Measurements from ENCODE around the gene PRR16. TPM values are rescaled to one million over a fixed set of nuclear protein-coding genes. Genes with fewer than 3 reads are reported as not detected.

PRR16 gene
- total and polyA plus RNA-seq, 7 donors = 1.6 to 5.9 (median 5.7) TPM

GRCh38 chr5:120604884-120605283 lies 140.8 kb downstream of the PRR16 start:
- Histone ChIP-seq H3K27me3 (no peaks in the 10 kb centered on the region), H3K27ac (no peak overlapping the region), H3K9me3 (peaks cover 0 to 2% (median 0%) of the 10 kb centered on the region in 4 donors), H3K36me3 (no peaks in the 10 kb centered on the region), H3K4me1 (no peaks in the 10 kb centered on the region), H3K4me3 (no peak overlapping the region)
- 73 to 80% methylated on average over 2 of the region's 2 CpGs for WGBS, 2 donors
- TF ChIP-seq EP300 (IDR thresholded peaks at IDR 0.05) = no peak
- no peak for TF ChIP-seq CTCF (IDR thresholded peaks at IDR 0.05)
- TF ChIP-seq POLR2A (IDR thresholded peaks at IDR 0.05) = no peak
- TF ChIP-seq POLR2AphosphoS5 (IDR thresholded peaks at IDR 0.05) = no peak
- intact Hi-C loops (cut with DNase I) = no loop called here
- DNase-seq = no peak

GRCh38 chr5:120605325-120606079 lies 141.4 kb downstream of the PRR16 start:
- WGBS, 2 donors = 74 to 76% methylated on average over 1 of the region's 1 CpG

DNA sequence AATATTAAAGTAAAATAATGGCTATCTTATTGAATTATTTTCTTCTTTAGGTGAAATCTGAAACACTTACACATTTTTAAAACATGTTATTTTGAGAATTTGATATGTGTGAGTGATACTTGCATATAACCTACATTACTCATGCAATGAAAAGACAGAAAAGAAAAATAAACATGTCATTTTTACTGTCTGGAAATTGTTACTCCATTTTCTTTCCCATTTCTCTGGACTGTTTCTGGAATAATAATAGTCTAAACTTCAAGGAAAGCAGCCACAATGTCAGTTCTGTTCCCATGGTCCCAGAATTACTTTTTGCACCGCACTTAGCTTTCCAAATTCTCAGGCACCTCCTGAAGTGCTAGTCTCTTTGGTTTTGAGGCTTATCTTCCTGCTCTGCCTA lies 145.5 kb downstream of the PRR16 start:
- WGBS, 2 donors = 92 to 94% methylated on average over 1 of the region's 1 CpG
- H3K27ac ChIP-seq = no peak overlapping the region
- peaks cover 0 to 6% (median under 1%) of the 10 kb centered on the region in 4 donors for H3K4me1 ChIP-seq
- H3K27me3 ChIP-seq = no peaks in the 10 kb centered on the region
- no peak overlapping the region for H3K4me3 ChIP-seq
- no peak for DNase-seq
- intact Hi-C loops (cut with DNase I) = no loop called here
- TF ChIP-seq CTCF (IDR thresholded peaks at IDR 0.05) (no peak), POLR2A (IDR thresholded peaks at IDR 0.05) (no peak), EP300 (IDR thresholded peaks at IDR 0.05) (no peak), POLR2AphosphoS5 (IDR thresholded peaks at IDR 0.05) (no peak)
- no peaks in the 10 kb centered on the region for H3K36me3 ChIP-seq
- no peaks in the 10 kb centered on the region for H3K9me3 ChIP-seq

More at GRCh38 chr5:120605325-120606079, 141.4 kb downstream of the PRR16 start:
- no peak overlapping the region for H3K27ac ChIP-seq
- H3K36me3 ChIP-seq = no peaks in the 10 kb centered on the region
- intact Hi-C loops (cut with DNase I) = no loop called here
- no peak for DNase-seq
- no peaks in the 10 kb centered on the region for H3K4me1 ChIP-seq
- no peak for TF ChIP-seq POLR2A (IDR thresholded peaks at IDR 0.05)
- TF ChIP-seq EP300 (IDR thresholded peaks at IDR 0.05) = no peak
- no peak for TF ChIP-seq POLR2AphosphoS5 (IDR thresholded peaks at IDR 0.05)
- no peak for TF ChIP-seq CTCF (IDR thresholded peaks at IDR 0.05)
- no peaks in the 10 kb centered on the region for H3K27me3 ChIP-seq
- H3K9me3 ChIP-seq = peaks cover 0 to 2% (median 0%) of the 10 kb centered on the region in 4 donors
- no peak overlapping the region for H3K4me3 ChIP-seq

DNA sequence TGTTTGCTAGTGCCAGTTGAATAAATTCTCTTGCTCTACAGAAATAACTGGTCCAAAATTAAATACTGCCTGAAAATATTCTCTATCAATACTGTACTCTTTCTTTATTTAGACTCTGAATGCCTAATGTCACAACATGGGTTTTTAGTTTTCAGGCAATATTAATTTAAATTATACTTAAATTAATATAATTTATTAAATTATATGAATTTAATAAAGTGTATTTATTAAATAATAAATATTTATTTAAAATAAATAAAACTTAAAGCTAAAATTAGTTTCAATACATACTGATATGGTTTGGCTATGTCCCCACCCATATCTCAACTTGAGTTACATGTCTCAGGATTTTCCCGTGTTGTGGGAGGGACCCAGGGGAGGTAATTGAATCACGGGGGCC lies 146.0 kb downstream of the PRR16 start:
- intact Hi-C loops (cut with DNase I) = no loop called here
- Histone ChIP-seq H3K36me3 (no peaks in the 10 kb centered on the region), H3K27ac (no peak overlapping the region), H3K27me3 (no peaks in the 10 kb centered on the region), H3K4me3 (no peak overlapping the region), H3K4me1 (peaks cover 0 to 11% (median 3%) of the 10 kb centered on the region in 4 donors), H3K9me3 (no peaks in the 10 kb centered on the region)
- WGBS, 2 donors = 84 to 95% methylated on average over 2 of the region's 2 CpGs
- no peak for DNase-seq
- TF ChIP-seq POLR2A (IDR thresholded peaks at IDR 0.05) = no peak
- no peak for TF ChIP-seq EP300 (IDR thresholded peaks at IDR 0.05)
- TF ChIP-seq POLR2AphosphoS5 (IDR thresholded peaks at IDR 0.05) = no peak
- no peak for TF ChIP-seq CTCF (IDR thresholded peaks at IDR 0.05)

Measured in sigmoid colon (tissue), 7 donors.